Measurements from ENCODE around the gene UBR3. TPM values are rescaled to one million over a fixed set of nuclear protein-coding genes. Genes with fewer than 3 reads are reported as not detected.

The UBR3 gene
- total RNA-seq, 1 experiment from 2014 or later, result 21.9 TPM

DNA sequence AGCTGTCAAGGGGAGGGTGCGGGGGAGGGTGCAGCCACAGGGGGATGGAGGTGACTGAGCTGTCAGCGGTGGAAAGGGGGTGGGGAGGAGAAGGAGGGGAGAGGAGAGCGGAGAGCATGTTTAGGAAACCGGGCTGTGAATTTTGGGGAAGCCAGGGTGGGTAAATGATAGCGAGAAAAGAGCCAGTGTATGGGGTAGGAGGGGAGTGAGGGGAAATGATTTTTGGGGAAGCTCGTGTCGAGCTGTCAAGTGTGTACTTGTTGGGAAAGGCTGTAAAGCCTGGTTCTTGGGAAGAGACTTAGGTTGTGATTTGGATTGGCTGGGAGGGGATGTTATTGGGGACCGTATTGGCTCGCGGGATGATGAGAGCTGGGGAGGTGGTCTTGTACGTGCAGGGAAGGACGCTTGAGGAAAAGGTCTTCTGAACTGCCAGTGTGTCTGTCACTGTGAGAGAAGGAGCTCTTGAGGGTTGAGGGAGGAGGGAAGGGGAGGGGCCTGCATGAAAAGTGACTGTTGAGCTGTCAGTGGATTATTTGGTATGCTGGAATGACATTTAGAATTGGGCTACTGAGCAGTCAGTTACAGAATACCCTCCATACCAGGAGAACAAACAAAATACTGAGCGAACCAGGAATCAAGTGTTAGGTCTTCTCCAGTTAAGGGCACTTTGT lies 1.0 kb downstream of the UBR3 start:
- Histone ChIP-seq H3K23me2 (ENCODE audit: insufficient read length, low read depth, low read length, poor library complexity, severe bottlenecking) (peaks cover 11% of the 10 kb centered on the region), H2AK5ac (ENCODE audit: insufficient read length, low read length) (no peak overlapping the region), H3K56ac (ENCODE audit: insufficient read length, low read depth, low read length) (no peak overlapping the region), H4K5ac (ENCODE audit: insufficient read length, low read depth, low read length) (no peak overlapping the region), H3T11ph (ENCODE audit: low read length) (no peak overlapping the region), H3K4me2 (ENCODE audit: insufficient read depth, insufficient read length, low read length) (peak overlapping the region; percentile 88), H3K9ac (ENCODE audit: extremely low read depth, insufficient read length, low read length) (peak overlapping the region; percentile 56), H3K79me2 (ENCODE audit: insufficient read depth, low read length) (peaks cover 6% of the 10 kb centered on the region), H4K20me1 (ENCODE audit: control insufficient read depth, insufficient read depth, insufficient read length) (peaks cover 3% of the 10 kb centered on the region), H3K79me1 (ENCODE audit: insufficient read depth, low read depth, low read length, poor library complexity, severe bottlenecking) (peaks cover 6% of the 10 kb centered on the region), H2AFZ (ENCODE audit: low read length) (no peak overlapping the region), H4K8ac (replicated peaks; ENCODE audit: insufficient read length, low read depth, low read length) (no peak overlapping the region), H3K9me3 (ENCODE audit: control insufficient read depth, low read depth, low read length) (no peaks in the 10 kb centered on the region), H2BK120ac (ENCODE audit: low read depth, low read length, poor library complexity, severe bottlenecking) (no peak overlapping the region), H3K18ac (ENCODE audit: insufficient read length, low read depth, low read length) (no peak overlapping the region), H2BK5ac (ENCODE audit: insufficient read length, low read length) (no peak overlapping the region), H3K4me1 (ENCODE audit: insufficient read depth, low read length) (no peaks in the 10 kb centered on the region), H3K27ac (ENCODE audit: insufficient read length, low read depth, low read length) (no peak overlapping the region), H3K4ac (ENCODE audit: low read depth, low read length) (no peak overlapping the region), H2BK15ac (ENCODE audit: low read depth, low read length) (no peak overlapping the region), H3K23ac (ENCODE audit: insufficient read length, low read depth, low read length) (no peak overlapping the region), H3K14ac (ENCODE audit: insufficient read depth, low read length) (no peak overlapping the region; the same call in 1 of the 2 replicates), H2BK20ac (ENCODE audit: low read depth, low read length, poor library complexity, severe bottlenecking) (no peak overlapping the region), H4K91ac (ENCODE audit: insufficient read length, low read depth, low read length) (no peak overlapping the region), H3K27me3 (ENCODE audit: insufficient read depth, low read length) (no peaks in the 10 kb centered on the region), H2BK12ac (ENCODE audit: insufficient read length, low read depth, low read length) (no peak overlapping the region)
- Mint-ChIP-seq H3K27me3 (ENCODE audit: low read depth) (peaks cover 9% of the 10 kb centered on the region), H3K4me3 (peak overlapping the region; percentile 80 to 92), H3K9me3 (peaks cover 0 to 3% of the 10 kb centered on the region in 2 experiments; a peak in 2 of 5 replicates), H3K4me1 (peaks cover 19 to 21% of the 10 kb centered on the region in 2 experiments), H3K27ac (no peak overlapping the region; a peak in 1 of 7 replicates), H3K36me3 (ENCODE audit: insufficient read depth in 1 of 3, low read depth in 3 of 3) (peaks cover 4 to 12% (median 12%) of the 10 kb centered on the region in 3 experiments)
- DNase-seq, result no peak
- WGBS (ENCODE audit: extremely low coverage, insufficient read length, low lambda C conversion rate), result no CpG with 5 or more reads among the region's 13 CpGs
- TF ChIP-seq, protein P1, sequence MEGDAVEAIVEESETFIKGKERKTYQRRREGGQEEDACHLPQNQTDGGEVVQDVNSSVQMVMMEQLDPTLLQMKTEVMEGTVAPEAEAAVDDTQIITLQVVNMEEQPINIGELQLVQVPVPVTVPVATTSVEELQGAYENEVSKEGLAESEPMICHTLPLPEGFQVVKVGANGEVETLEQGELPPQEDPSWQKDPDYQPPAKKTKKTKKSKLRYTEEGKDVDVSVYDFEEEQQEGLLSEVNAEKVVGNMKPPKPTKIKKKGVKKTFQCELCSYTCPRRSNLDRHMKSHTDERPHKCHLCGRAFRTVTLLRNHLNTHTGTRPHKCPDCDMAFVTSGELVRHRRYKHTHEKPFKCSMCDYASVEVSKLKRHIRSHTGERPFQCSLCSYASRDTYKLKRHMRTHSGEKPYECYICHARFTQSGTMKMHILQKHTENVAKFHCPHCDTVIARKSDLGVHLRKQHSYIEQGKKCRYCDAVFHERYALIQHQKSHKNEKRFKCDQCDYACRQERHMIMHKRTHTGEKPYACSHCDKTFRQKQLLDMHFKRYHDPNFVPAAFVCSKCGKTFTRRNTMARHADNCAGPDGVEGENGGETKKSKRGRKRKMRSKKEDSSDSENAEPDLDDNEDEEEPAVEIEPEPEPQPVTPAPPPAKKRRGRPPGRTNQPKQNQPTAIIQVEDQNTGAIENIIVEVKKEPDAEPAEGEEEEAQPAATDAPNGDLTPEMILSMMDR (conservative IDR thresholded peaks at IDR 0.05), result no peak

All from H9 (cell line).